KMS-11 (cell line): Measurements from ENCODE around the gene HOXA1.

Experiments
- H2AFZ ChIP-seq: fragments of 200-600 bp; sonication (generic); 2 replicates; pipeline ENCODE4 v1.6.1; 2016; ENCODE audit warnings: antibody characterized with exemption, mixed run types, low read depth
- H3K27ac ChIP-seq: fragments of 200-600 bp; sonication (generic); 2 replicates; pipeline ENCODE4 v1.6.1; 2016; ENCODE audit warnings: mild to moderate bottlenecking, mixed run types
- H3K27me3 ChIP-seq: fragments of 200-600 bp; sonication (generic); 2 replicates; pipeline ENCODE4 v1.6.1; 2017; ENCODE audit warnings: mild to moderate bottlenecking, low read depth, mixed run types, moderate library complexity; ENCODE audit not compliant: insufficient read depth
- H3K36me3 ChIP-seq: fragments of 200-600 bp; sonication (generic); 2 replicates; pipeline ENCODE4 v1.6.1; 2017; ENCODE audit warnings: mild to moderate bottlenecking, mixed run types; ENCODE audit not compliant: insufficient read depth
- H3K4me1 ChIP-seq: fragments of 200-600 bp; sonication (generic); 2 replicates; pipeline ENCODE4 v1.6.1; 2016; ENCODE audit warnings: mild to moderate bottlenecking, low read depth, mixed run types; ENCODE audit not compliant: poor library complexity, severe bottlenecking
- H3K4me2 ChIP-seq: fragments of 200-600 bp; sonication (generic); 2 replicates; pipeline ENCODE4 v1.7.0; 2016; ENCODE audit warnings: mild to moderate bottlenecking, mixed run types
- H3K4me3 ChIP-seq: fragments of 200-600 bp; sonication (generic); IDR thresholded peaks from 2 replicates; pipeline ENCODE4 v1.6.1; 2017; ENCODE audit warnings: low read depth, low read length, mixed read lengths; ENCODE audit not compliant: insufficient read depth
- H3K79me2 ChIP-seq: fragments of 200-600 bp; sonication (generic); 2 replicates; pipeline ENCODE4 v1.6.1; 2016; ENCODE audit warnings: low read depth, mixed run types; ENCODE audit not compliant: insufficient read depth
- H3K9ac ChIP-seq: fragments of 200-600 bp; sonication (generic); 2 replicates; pipeline ENCODE4 v1.6.1; 2016; ENCODE audit warnings: mild to moderate bottlenecking, mixed run types
- H4K20me1 ChIP-seq: fragments of 200-600 bp; sonication (generic); 2 replicates; pipeline ENCODE4 v1.6.1; 2016; ENCODE audit warnings: mild to moderate bottlenecking, mixed run types; ENCODE audit not compliant: insufficient read depth
- TF ChIP-seq, protein P1 (sequence below): fragments of 200-600 bp; sonication (generic); conservative IDR thresholded peaks from 2 replicates; pipeline ENCODE4 v1.6.1; 2017; ENCODE audit warnings: low read depth, mild to moderate bottlenecking, antibody characterized with exemption, low read length, moderate library complexity, mixed read lengths

HOXA1 gene

DNA sequence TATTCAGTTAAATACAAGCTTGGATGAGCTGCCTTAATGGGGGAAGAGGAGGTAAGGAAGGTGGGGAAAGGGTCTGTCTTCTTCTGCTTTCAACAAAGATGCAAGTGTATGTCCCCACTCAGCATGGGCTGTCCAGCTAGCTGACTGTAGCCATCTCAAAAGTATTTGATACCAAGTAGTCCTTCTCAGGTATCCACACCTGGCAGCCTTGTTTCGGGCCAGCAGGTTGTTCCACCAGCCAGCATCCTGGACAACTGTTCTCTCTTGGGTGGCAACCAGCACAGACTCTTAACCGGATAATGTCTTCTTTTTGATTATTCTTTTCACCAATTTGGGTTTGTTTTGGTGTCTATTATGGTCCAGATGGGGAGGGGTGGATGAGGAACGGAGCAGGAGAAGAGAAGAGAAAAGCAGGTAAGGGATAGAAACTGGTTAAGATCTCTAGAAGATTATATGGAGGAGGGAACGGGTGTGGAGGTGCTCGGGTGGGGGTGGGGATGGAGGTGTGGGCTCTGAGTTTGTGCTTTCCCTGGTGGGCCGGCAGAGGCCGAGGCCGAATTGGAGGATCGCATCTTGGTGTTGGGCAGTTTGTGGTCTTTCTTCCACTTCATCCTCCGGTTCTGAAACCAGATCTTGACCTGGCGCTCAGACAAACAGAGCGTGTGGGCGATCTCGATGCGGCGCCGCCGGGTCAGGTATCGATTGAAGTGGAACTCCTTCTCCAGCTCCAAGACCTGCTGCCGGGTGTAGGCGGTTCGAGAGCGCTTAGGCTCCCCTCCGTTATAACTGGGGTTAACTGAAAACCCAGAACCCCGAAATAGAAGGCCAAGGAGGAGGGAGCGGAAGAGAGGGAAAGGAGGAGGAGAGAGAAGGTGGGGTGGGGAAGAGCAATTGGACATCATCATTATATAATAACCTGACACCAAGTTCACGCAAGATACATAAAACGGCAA, 33.3 kb upstream of the HOXA1 start:
- H3K36me3 ChIP-seq: no peaks in the 10 kb centered on the region
- peak overlapping the region; percentile 88 for H3K4me2 ChIP-seq
- peaks cover 28% of the 10 kb centered on the region for H3K4me1 ChIP-seq
- H3K79me2 ChIP-seq: no peaks in the 10 kb centered on the region; the same call in 1 of the 2 replicates
- peak overlapping the region; percentile 94; the same call in 1 of the 2 replicates for H3K9ac ChIP-seq
- no peaks in the 10 kb centered on the region for H3K27me3 ChIP-seq
- no peak overlapping the region for H3K4me3 ChIP-seq
- H4K20me1 ChIP-seq: no peaks in the 10 kb centered on the region
- peak overlapping the region; percentile 94; the same call in 1 of the 2 replicates for H3K27ac ChIP-seq
- peak overlapping the region; percentile 79; the same call in 1 of the 2 replicates for H2AFZ ChIP-seq
- TF ChIP-seq, protein P1, sequence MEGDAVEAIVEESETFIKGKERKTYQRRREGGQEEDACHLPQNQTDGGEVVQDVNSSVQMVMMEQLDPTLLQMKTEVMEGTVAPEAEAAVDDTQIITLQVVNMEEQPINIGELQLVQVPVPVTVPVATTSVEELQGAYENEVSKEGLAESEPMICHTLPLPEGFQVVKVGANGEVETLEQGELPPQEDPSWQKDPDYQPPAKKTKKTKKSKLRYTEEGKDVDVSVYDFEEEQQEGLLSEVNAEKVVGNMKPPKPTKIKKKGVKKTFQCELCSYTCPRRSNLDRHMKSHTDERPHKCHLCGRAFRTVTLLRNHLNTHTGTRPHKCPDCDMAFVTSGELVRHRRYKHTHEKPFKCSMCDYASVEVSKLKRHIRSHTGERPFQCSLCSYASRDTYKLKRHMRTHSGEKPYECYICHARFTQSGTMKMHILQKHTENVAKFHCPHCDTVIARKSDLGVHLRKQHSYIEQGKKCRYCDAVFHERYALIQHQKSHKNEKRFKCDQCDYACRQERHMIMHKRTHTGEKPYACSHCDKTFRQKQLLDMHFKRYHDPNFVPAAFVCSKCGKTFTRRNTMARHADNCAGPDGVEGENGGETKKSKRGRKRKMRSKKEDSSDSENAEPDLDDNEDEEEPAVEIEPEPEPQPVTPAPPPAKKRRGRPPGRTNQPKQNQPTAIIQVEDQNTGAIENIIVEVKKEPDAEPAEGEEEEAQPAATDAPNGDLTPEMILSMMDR: no peak

DNA sequence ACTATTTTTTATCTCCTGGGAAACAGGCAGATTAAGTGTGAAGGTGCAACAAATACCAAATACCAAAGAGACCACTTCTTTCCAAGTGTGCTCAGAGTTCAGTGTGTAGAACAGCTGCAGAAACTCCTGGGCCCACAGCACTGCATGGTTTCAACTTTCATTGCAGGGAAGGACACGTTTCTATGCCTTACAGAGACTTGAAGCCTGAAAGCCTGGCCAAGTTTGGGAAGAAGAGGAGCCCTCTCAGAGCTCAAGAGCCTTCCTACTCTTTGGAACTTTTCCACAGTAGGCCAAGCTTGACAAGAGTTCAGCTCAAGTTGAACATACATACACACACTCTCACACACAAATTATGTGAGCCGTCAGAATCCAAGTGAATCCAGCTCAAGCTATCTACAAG, 32.2 kb upstream of the HOXA1 start:
- Histone ChIP-seq H3K27me3 (no peaks in the 10 kb centered on the region), H3K4me2 (no peak overlapping the region), H3K4me1 (peaks cover 20% of the 10 kb centered on the region), H4K20me1 (no peaks in the 10 kb centered on the region), H3K36me3 (no peaks in the 10 kb centered on the region), H3K9ac (no peak overlapping the region), H3K27ac (no peak overlapping the region), H3K79me2 (no peaks in the 10 kb centered on the region; the same call in 1 of the 2 replicates), H3K4me3 (no peak overlapping the region), H2AFZ (no peak overlapping the region)
- TF ChIP-seq, protein P1: no peak

DNA sequence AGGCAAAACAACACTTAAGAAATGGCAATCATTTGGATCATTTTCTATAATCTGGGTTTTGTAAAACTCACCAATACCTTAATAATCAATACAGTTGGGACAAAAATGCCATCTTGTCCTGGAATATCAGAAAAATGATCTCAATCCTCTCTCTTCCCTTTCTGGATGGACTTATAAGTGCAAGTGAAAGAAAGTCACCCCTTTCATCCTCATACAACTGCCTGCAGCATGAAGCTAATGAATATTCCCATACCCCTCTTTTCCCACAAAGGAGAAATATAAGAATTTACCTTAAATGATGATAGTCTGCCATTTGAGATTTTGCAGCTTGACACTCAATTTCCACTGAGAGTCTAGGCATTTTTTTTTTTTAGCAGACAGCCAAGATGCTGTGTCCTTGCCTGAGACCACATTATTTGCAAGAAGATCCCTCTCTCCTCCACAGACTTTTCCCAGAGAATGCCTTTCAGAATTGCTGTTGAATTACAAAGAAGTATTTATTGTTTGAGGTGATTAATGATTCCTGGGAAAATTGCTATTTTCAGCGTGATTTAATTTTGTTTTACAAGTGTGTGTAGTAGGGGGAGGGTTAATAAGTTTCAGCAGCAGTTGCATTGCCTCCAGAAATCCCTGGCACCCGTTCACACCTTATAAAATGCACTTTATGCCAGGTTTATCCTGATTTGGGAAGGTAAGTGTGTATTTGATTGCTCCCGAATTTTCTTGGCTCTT, 31.0 kb upstream of the HOXA1 start:
- Histone ChIP-seq H3K4me2 (no peak overlapping the region), H3K27ac (no peak overlapping the region), H4K20me1 (no peaks in the 10 kb centered on the region), H3K4me3 (no peak overlapping the region), H2AFZ (no peak overlapping the region), H3K9ac (no peak overlapping the region), H3K36me3 (no peaks in the 10 kb centered on the region), H3K27me3 (no peaks in the 10 kb centered on the region), H3K4me1 (peaks cover 20% of the 10 kb centered on the region), H3K79me2 (no peaks in the 10 kb centered on the region; the same call in 1 of the 2 replicates)
- TF ChIP-seq, protein P1: no peak

DNA sequence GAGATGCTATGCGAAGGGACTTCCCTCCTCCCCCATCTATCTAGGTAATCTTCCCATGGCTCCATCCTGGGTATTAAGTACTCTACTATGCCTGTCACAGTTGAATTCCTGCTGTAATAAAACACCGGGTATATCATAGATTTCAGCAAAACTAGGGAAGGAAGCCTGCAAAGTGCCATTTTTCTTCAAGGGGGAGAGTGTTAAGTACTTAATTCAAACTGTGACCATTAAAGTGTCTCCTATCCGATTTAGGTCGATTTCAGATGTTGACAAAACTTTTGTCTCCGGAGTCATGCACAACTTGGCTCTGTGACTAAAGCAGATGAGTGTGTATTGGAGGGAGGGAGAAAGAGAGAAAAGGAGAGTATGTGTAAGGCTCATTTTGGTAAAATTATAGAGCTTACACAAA, 30.2 kb upstream of the HOXA1 start:
- Histone ChIP-seq H2AFZ (no peak overlapping the region), H3K27me3 (no peaks in the 10 kb centered on the region), H3K9ac (no peak overlapping the region), H3K36me3 (no peaks in the 10 kb centered on the region), H3K4me2 (no peak overlapping the region), H3K4me1 (peaks cover 15% of the 10 kb centered on the region), H4K20me1 (no peaks in the 10 kb centered on the region), H3K4me3 (no peak overlapping the region), H3K79me2 (no peaks in the 10 kb centered on the region; the same call in 1 of the 2 replicates), H3K27ac (no peak overlapping the region)
- TF ChIP-seq, protein P1: no peak
